ENCODE measurements around the gene CDKAL1.

Gene CDKAL1

DNA sequence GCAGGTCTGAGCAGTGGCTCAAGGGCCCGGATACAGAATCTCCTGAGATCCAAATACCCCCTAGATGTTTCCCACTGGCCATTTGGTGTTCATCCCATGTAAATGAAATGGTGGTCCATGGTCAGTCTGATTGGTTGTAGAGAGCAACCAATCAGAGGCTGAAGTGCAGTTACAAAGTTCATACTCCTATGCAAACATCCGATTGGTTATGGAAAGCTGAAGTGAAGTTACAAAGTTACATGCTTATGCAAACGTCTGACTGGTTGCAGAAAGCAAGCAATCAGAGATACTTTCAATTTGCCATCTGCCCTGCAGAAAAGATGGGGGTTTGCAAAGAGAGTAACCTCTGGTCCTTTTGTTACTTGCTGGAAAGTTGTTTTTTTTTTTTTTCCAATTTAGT is 313.6 kb downstream of the CDKAL1 start:
- DNase-seq (ENCODE audit: low read depth) = no peak
- TF ChIP-seq, protein P1, sequence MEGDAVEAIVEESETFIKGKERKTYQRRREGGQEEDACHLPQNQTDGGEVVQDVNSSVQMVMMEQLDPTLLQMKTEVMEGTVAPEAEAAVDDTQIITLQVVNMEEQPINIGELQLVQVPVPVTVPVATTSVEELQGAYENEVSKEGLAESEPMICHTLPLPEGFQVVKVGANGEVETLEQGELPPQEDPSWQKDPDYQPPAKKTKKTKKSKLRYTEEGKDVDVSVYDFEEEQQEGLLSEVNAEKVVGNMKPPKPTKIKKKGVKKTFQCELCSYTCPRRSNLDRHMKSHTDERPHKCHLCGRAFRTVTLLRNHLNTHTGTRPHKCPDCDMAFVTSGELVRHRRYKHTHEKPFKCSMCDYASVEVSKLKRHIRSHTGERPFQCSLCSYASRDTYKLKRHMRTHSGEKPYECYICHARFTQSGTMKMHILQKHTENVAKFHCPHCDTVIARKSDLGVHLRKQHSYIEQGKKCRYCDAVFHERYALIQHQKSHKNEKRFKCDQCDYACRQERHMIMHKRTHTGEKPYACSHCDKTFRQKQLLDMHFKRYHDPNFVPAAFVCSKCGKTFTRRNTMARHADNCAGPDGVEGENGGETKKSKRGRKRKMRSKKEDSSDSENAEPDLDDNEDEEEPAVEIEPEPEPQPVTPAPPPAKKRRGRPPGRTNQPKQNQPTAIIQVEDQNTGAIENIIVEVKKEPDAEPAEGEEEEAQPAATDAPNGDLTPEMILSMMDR (conservative IDR thresholded peaks at IDR 0.05; ENCODE audit: low read depth, low read length) = no peak
- H3K4me3 ChIP-seq (ENCODE audit: low read depth, low read length) = no peak overlapping the region

DNA sequence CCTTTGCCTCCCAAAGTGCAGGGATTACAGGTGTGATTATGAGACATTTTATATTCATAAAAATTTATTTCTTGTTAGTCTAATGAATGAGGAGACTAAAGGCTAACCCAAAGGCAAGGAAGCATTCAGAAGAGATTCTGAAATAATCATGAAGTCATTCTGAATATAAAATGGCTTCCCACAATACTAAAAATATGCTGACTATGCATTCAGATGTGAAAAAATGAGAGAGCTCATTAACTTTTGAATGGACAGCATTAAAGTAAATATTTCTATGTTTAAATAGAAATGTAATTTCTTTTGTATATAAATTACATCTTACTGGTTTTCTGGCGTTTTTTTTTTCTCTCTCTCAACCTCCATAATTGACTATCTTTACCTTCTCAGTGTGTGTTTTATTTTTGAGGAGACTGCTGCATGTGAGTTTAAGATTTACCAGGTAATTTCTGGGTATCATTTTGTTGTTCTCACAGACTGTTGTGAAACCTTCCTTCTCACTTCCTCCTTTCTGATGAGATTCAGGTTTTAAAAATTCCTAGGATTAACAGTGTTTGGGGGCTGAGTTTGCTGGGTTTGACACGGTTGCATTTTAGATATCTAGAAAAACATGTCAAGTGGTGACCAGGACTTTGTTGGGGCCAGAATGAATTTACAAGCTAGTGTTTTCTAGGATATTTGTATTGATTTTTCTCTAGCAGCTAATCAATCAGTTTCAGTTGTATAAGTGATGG is 316.6 kb downstream of the CDKAL1 start:
- TF ChIP-seq, protein P1 (conservative IDR thresholded peaks at IDR 0.05; ENCODE audit: low read depth, low read length) = no peak
- H3K4me3 ChIP-seq (ENCODE audit: low read depth, low read length) = no peak overlapping the region

DNA sequence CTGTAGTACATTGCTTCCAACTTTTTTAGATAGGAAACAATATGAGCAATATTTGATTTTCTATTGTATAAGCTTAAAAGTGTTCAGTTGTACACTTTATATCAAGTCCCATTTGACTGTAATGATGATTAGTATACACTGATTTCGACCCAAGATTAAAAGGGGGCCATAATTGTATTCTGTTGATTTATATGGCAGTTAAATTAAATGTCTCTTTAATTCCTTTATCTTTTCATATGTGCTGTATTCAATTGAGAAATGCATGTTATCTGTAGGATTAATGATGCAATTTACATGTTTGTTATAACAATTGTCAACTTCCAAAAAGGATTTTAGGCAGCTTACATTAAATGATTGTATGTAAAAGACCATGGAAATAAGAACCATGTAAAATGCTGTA is 317.5 kb downstream of the CDKAL1 start:
- TF ChIP-seq, protein P1 (conservative IDR thresholded peaks at IDR 0.05; ENCODE audit: low read depth, low read length) = no peak
- no peak overlapping the region for H3K4me3 ChIP-seq (ENCODE audit: low read depth, low read length)

More for the DNA sequence above, 316.6 kb downstream of the CDKAL1 start:
- DNase-seq (ENCODE audit: low read depth) = no peak

DNA sequence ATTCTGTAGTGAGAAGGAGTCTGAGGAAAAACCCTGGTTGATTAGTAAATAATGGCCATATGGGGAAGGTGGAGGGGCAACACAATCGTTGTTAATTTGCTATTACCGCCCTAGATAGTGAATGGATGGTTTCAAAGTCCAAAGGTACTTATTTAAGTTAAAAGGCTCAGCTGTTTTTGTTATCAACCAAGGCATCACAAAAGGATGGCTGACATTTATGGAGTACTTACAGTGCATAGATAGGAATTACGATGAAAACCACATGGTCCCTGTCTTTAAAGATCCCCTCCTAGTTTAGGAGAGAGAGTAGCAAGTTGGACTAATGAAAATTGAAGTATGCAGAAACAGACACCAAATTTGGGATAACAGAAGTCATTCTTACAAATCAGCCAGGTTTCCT is 319.6 kb downstream of the CDKAL1 start:
- no peak for DNase-seq (ENCODE audit: low read depth)
- TF ChIP-seq, protein P1 (conservative IDR thresholded peaks at IDR 0.05; ENCODE audit: low read depth, low read length) = no peak
- no peak overlapping the region for H3K4me3 ChIP-seq (ENCODE audit: low read depth, low read length)

More for the DNA sequence above, 317.5 kb downstream of the CDKAL1 start:
- no peak for DNase-seq (ENCODE audit: low read depth)

DNA sequence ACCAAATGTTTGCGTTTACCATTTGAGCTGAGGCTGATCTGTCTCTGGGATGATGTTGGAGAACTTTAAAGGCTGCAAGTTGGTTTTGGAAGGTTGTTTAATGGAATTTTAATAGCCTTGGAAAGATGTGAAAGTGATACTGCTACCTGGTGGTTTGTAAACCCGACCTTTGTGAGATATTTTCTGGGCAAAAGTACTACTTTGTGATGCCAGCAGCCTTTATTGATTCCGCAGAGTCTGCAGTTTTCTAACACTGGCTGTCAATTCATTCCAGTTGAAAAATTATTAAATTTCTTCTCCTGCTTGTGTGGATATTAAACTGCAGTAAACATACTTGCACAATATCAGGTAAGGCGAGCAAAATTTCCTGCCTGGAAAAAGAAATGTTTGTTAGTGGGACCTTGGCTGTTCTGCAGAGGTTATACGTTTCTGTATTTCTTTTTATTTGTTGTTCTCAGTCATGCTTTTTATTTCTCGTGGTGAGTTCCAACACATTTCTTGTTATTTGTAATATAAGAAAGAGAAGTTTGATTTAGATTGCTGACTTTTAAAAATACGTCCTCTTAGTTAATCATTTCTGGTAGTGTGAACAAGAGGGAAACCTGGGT is 322.5 kb downstream of the CDKAL1 start:
- TF ChIP-seq, protein P1 (conservative IDR thresholded peaks at IDR 0.05; ENCODE audit: low read depth, low read length) = no peak
- no peak overlapping the region for H3K4me3 ChIP-seq (ENCODE audit: low read depth, low read length)
- DNase-seq (ENCODE audit: low read depth) = no peak

DNA sequence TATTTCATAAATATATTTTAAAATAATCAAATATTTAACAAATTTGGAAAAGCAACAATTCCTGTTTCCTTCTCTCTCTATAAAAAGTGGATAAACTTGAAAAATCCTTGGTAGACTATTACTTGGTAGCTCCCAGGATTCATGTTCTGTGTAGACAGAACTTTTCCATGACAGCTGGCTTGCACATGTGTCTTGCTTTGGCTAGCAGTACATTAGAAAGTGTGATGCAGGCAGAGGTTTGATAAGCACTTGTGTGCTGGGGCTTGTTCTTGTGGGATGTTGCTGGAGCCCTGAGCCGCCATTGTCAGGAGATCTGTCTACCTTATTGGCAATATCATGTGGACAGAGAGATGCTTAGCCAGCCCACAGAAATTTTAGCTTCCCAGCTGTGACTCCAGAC is 327.2 kb downstream of the CDKAL1 start:
- TF ChIP-seq, protein P1 (conservative IDR thresholded peaks at IDR 0.05; ENCODE audit: low read depth, low read length) = no peak
- DNase-seq (ENCODE audit: low read depth) = no peak
- no peak overlapping the region for H3K4me3 ChIP-seq (ENCODE audit: low read depth, low read length)

DNA sequence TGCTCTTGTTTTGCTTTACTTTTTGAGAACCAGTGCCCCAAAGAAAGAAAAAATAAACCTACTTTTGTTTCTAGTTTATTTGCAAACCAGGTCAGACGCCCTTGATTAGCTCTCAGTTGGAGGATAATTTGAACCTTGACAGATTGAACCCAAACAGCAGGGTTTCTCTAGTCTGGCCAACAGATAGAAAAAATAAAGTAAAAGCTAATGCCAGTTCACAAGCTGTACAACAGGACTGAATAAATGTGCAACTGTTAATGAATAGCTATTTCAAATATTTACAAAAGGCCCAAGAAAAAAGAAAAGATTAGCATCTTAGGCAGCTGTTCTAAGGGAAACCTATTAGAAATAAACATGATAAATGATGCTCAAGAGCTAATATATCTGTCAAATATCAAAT is 331.8 kb downstream of the CDKAL1 start:
- TF ChIP-seq, protein P1 (conservative IDR thresholded peaks at IDR 0.05; ENCODE audit: low read depth, low read length) = no peak
- H3K4me3 ChIP-seq (ENCODE audit: low read depth, low read length) = no peak overlapping the region
- DNase-seq (ENCODE audit: low read depth) = peak; percentile 43

Measured in choroid plexus epithelial cell (primary cell).